Astrocyte (in vitro differentiated cells and primary cell): ENCODE data around the gene ZFP3. TPM values are rescaled to one million over a fixed set of nuclear protein-coding genes. Genes with fewer than 3 reads are reported as not detected.
A peak's percentile ranks its signal among the peaks of the same experiment; 100 is the strongest.
"Not testable (repeated sequence)": the region's sequence is repeated elsewhere in the genome, so short reads cannot be mapped to it uniquely, and the experiment has no call there.

Experiments used
- DNase-seq: peaks from one replicate; pipeline ENCODE4 v3.0.0-alpha.2; 2010; ENCODE audit warnings: low read depth
- FAIRE-seq: peaks from 2 replicates; lab custom pipeline; 2011; peaks lifted over from hg19 to GRCh38; lab: Jason Lieb, UNC
- H2AFZ ChIP-seq: 2 replicates; pipeline ENCODE4 v1.6.0; 2012; ENCODE audit warnings: low read depth, low read length, inconsistent platforms
- H3K27ac ChIP-seq: 2 replicates; pipeline ENCODE4 v1.5.1; 2011; ENCODE audit warnings: low read depth, low read length, inconsistent platforms
- H3K27me3 ChIP-seq: 2 replicates; pipeline ENCODE4 v1.6.0; 2011; ENCODE audit warnings: low read length, inconsistent platforms; ENCODE audit not compliant: insufficient read depth
- H3K36me3 ChIP-seq: 2 replicates; pipeline ENCODE4 v1.5.1; 2011; ENCODE audit warnings: low read length, inconsistent platforms; ENCODE audit not compliant: insufficient read depth
- H3K4me1 ChIP-seq: 2 replicates; pipeline ENCODE4 v1.5.1; 2011; ENCODE audit warnings: low read length, inconsistent platforms; ENCODE audit not compliant: insufficient read depth
- H3K4me2 ChIP-seq: 2 replicates; pipeline ENCODE4 v1.6.0; 2012; ENCODE audit warnings: low read length, inconsistent platforms
- H3K4me3 ChIP-seq: 2 replicates; pipeline ENCODE4 v1.5.1; 2011; ENCODE audit warnings: low read depth, mild to moderate bottlenecking, low read length, inconsistent platforms; ENCODE audit not compliant: insufficient read depth
- H3K79me2 ChIP-seq: 2 replicates; pipeline ENCODE4 v1.6.0; 2012; ENCODE audit warnings: mild to moderate bottlenecking, low read length, inconsistent platforms; ENCODE audit not compliant: insufficient read depth
- H3K9ac ChIP-seq: 2 replicates; pipeline ENCODE4 v1.6.0; 2012; ENCODE audit warnings: mild to moderate bottlenecking, low read length, inconsistent platforms
- H3K9me3 ChIP-seq: 2 replicates; pipeline ENCODE4 v1.5.1; 2012; ENCODE audit warnings: low read depth, mild to moderate bottlenecking, low read length, inconsistent platforms; ENCODE audit not compliant: insufficient read depth
- H4K20me1 ChIP-seq: 2 replicates; pipeline ENCODE4 v1.6.0; 2012; ENCODE audit warnings: low read length, inconsistent platforms; ENCODE audit not compliant: insufficient read depth
- H3K27ac Mint-ChIP-seq: one replicate; pipeline ENCODE4 v1.8.0; 2021; ENCODE audit warnings: mild to moderate bottlenecking, mixed read lengths; ENCODE audit not compliant: unreplicated experiment
- H3K27me3 Mint-ChIP-seq: one replicate; pipeline ENCODE4 v1.8.0; 2021; ENCODE audit warnings: low read depth, mixed read lengths; ENCODE audit not compliant: unreplicated experiment
- H3K36me3 Mint-ChIP-seq: one replicate; pipeline ENCODE4 v1.8.0; 2021; ENCODE audit warnings: low read depth, mixed read lengths; ENCODE audit not compliant: unreplicated experiment
- H3K4me1 Mint-ChIP-seq: one replicate; pipeline ENCODE4 v1.8.0; 2021; ENCODE audit warnings: low read depth, mixed read lengths; ENCODE audit not compliant: unreplicated experiment
- H3K4me3 Mint-ChIP-seq: one replicate; pipeline ENCODE4 v1.8.0; 2021; ENCODE audit warnings: mild to moderate bottlenecking, moderate library complexity, mixed read lengths; ENCODE audit not compliant: unreplicated experiment
- H3K9me3 Mint-ChIP-seq: one replicate; pipeline ENCODE4 v1.8.0; 2021; ENCODE audit warnings: mild to moderate bottlenecking, mixed read lengths; ENCODE audit not compliant: unreplicated experiment
- EZH2 ChIP-seq: IDR thresholded peaks from 2 replicates; pipeline ENCODE4 v1.6.1; 2012; ENCODE audit warnings: mild to moderate bottlenecking, low read length, inconsistent platforms; ENCODE audit not compliant: insufficient read depth
- total RNA-seq: library from RNA; stranded (reverse); gene quantifications from 2 replicates; pipeline ENCODE4 v1.2.1, GENCODE V29; 2021
- TF ChIP-seq, protein P1 (sequence below): IDR thresholded peaks from 2 replicates; pipeline ENCODE4 v1.5.1; 2011; ENCODE audit warnings: low read depth, mild to moderate bottlenecking, inconsistent platforms, low read length, moderate library complexity; ENCODE audit not compliant: insufficient read depth

Gene ZFP3
- total RNA-seq, 1 donor from 2014 or later, result not detected

DNA sequence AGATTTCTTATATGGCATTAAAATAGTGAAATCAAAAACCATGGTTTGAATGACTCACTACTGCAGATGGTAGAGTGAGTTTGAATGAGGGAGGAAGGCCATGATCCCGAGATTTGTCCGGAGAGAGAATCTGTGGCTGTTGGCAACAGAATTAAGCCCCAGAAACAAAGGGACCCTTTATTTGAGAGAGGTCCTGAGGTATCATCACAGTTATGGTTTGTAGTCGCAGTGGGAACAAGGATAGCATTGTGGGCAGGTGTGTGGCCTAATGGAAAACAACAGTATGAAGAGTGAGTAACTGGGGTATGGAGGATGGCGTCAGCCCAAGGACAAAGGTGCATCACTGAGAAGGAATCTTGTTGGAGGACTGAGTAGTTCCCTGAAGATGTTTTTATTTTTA, 8.5 kb upstream of the ZFP3 start:
- no peak for FAIRE-seq
- Mint-ChIP-seq H3K4me3 (no peak overlapping the region), H3K27me3 (peaks cover 4% of the 10 kb centered on the region)

DNA sequence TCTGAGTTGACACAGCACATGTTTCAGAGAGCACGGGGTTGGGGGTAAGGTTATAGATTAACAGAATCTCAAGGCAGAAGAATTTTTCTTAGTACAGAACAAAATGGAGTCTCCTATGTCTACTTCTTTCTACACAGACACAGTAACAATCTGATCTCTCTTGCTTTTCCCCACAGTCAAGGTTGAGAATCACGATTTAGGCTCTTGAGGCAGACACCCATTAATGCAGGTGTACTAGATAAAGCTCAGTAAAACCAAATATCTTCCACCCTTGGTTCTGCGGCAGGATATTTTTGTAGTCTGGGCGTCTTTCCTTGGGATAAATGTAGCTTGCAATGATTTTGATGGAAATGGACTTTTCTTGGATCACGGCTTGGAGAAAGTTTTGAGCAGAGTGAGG, 2.8 kb upstream of the ZFP3 start:
- not testable (repeated sequence) for H3K27me3 Mint-ChIP-seq, H3K36me3 Mint-ChIP-seq, H3K27ac ChIP-seq, H3K36me3 ChIP-seq, H3K4me2 ChIP-seq, H2AFZ ChIP-seq, FAIRE-seq, H3K4me3 ChIP-seq, H3K4me1 ChIP-seq, H4K20me1 ChIP-seq, H3K9ac ChIP-seq, H3K4me1 Mint-ChIP-seq, H3K79me2 ChIP-seq, H3K27me3 ChIP-seq, DNase-seq, H3K4me3 Mint-ChIP-seq, H3K9me3 ChIP-seq
- peaks cover 27% of the 10 kb centered on the region for H3K9me3 Mint-ChIP-seq
- peak overlapping the region; percentile 20 for H3K27ac Mint-ChIP-seq

More for the DNA sequence above, 8.5 kb upstream of the ZFP3 start:
- Histone ChIP-seq H2AFZ (no peak overlapping the region), H3K4me3 (no peak overlapping the region), H3K4me2 (no peak overlapping the region), H3K79me2 (no peaks in the 10 kb centered on the region), H4K20me1 (no peaks in the 10 kb centered on the region), H3K36me3 (no peaks in the 10 kb centered on the region), H3K27me3 (peaks cover 2% of the 10 kb centered on the region), H3K4me1 (no peaks in the 10 kb centered on the region), H3K9me3 (no peaks in the 10 kb centered on the region), H3K27ac (no peak overlapping the region), H3K9ac (no peak overlapping the region)
- Mint-ChIP-seq H3K36me3 (peaks cover 4% of the 10 kb centered on the region), H3K4me1 (no peaks in the 10 kb centered on the region), H3K27ac (no peak overlapping the region), H3K9me3 (peaks cover 10% of the 10 kb centered on the region)
- DNase-seq, result no peak
- TF ChIP-seq, protein P1, sequence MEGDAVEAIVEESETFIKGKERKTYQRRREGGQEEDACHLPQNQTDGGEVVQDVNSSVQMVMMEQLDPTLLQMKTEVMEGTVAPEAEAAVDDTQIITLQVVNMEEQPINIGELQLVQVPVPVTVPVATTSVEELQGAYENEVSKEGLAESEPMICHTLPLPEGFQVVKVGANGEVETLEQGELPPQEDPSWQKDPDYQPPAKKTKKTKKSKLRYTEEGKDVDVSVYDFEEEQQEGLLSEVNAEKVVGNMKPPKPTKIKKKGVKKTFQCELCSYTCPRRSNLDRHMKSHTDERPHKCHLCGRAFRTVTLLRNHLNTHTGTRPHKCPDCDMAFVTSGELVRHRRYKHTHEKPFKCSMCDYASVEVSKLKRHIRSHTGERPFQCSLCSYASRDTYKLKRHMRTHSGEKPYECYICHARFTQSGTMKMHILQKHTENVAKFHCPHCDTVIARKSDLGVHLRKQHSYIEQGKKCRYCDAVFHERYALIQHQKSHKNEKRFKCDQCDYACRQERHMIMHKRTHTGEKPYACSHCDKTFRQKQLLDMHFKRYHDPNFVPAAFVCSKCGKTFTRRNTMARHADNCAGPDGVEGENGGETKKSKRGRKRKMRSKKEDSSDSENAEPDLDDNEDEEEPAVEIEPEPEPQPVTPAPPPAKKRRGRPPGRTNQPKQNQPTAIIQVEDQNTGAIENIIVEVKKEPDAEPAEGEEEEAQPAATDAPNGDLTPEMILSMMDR, result no peak
- no peak for TF ChIP-seq EZH2

DNA sequence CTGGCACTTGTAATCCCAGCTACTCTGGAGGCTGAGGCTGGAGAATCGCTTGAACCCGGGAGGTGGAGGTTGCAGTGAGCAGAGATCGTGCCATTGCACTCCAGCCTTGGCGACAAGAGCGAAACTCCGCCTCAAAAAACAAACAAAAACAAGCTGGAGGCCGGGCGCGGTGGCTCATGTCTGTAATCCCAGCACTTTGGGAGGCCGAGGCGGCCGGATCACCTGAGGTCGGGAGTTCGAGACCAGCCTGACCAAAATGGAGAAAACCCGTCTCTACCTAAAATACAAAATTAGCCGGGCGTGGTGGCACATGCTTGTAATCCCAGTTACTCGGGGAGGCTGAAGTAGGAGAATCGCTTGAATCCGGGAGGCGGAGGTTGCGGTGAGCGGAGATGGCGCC, 992 bp upstream of the ZFP3 start:
- peak overlapping the region; percentile 87 for H3K4me2 ChIP-seq
- not testable (repeated sequence) for H4K20me1 ChIP-seq

DNA sequence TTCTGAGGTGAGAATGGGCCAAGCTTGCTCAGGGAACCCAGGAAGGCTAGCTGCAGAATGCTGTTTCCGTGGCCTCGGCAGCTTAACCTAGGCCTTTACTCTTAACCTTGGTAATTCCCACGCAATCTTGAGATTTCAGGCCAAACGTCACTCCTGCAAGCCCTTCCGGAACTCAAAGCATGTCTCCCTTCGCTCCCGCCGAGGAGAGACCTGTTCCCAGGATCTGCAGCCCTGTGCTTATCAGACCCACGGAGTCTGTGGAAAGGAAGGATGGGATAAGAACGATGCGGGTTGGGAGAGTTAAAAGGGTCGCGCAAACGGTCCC, 524 bp upstream of the ZFP3 start:
- no peak overlapping the region for H3K27ac Mint-ChIP-seq

More for the DNA sequence above, 992 bp upstream of the ZFP3 start:
- H3K27ac ChIP-seq, H3K27ac Mint-ChIP-seq, DNase-seq, FAIRE-seq, H3K27me3 Mint-ChIP-seq, H3K36me3 ChIP-seq, H3K4me1 ChIP-seq, H3K4me1 Mint-ChIP-seq, H3K36me3 Mint-ChIP-seq, H3K9ac ChIP-seq, H3K4me3 ChIP-seq, H3K27me3 ChIP-seq, H3K79me2 ChIP-seq, H3K9me3 ChIP-seq, H3K4me3 Mint-ChIP-seq: not testable (repeated sequence)
- peaks cover 31% of the 10 kb centered on the region for H3K9me3 Mint-ChIP-seq
- H2AFZ ChIP-seq, result peak overlapping the region; percentile 98

More for the DNA sequence above, 524 bp upstream of the ZFP3 start:
- Histone ChIP-seq H3K36me3 (no peaks in the 10 kb centered on the region), H3K27me3 (peaks cover 4% of the 10 kb centered on the region), H2AFZ (peak overlapping the region; percentile 98), H3K9me3 (peaks cover 6% of the 10 kb centered on the region), H3K4me3 (peak overlapping the region; percentile 69), H3K79me2 (no peaks in the 10 kb centered on the region), H3K27ac (no peak overlapping the region), H3K9ac (peak overlapping the region; percentile 75), H3K4me2 (peak overlapping the region; percentile 87), H3K4me1 (no peaks in the 10 kb centered on the region), H4K20me1 (no peaks in the 10 kb centered on the region)
- H3K9me3 Mint-ChIP-seq, result peaks cover 31% of the 10 kb centered on the region
- FAIRE-seq, result no peak
- DNase-seq, result no peak
- H3K36me3 Mint-ChIP-seq, result peaks cover 6% of the 10 kb centered on the region
- TF ChIP-seq EZH2, result no peak
- TF ChIP-seq, protein P1, result no peak
- H3K4me1 Mint-ChIP-seq, result no peaks in the 10 kb centered on the region
- no peak overlapping the region for H3K4me3 Mint-ChIP-seq
- no peaks in the 10 kb centered on the region for H3K27me3 Mint-ChIP-seq
